ENCODE results near the gene SV2C. TPM values are rescaled to one million over a fixed set of nuclear protein-coding genes. Genes with fewer than 3 reads are reported as not detected.

SV2C gene
- total and polyA plus RNA-seq, 4 donors, result under 0.01 to 0.04 (median 0.03) TPM; not detected in 1

- no peak overlapping the region for H3K9ac ChIP-seq (ENCODE audit: low read depth in 1 of 2, low read length in 2 of 2)
- H3K4me3 ChIP-seq (ENCODE audit: low read depth in 1 of 3, low read length in 3 of 3), result no peak overlapping the region
- H3K9me3 ChIP-seq (ENCODE audit: control insufficient read depth in 4 of 4, low read length in 3 of 4), result no peaks in the 10 kb centered on the region
- WGBS, result 82% methylated on average over 10 of the region's 10 CpGs
- DNase-seq (ENCODE audit: low spot score), result no peak
- no peaks in the 10 kb centered on the region for H3K4me1 ChIP-seq (ENCODE audit: control insufficient read depth in 4 of 4, insufficient read depth in 4 of 4, low read length in 3 of 4)
- no peak overlapping the region for H3K27ac ChIP-seq (ENCODE audit: low read depth in 1 of 2, low read length in 2 of 2)
- H3K27me3 ChIP-seq (ENCODE audit: control insufficient read depth in 4 of 4, insufficient read depth in 4 of 4, low read length in 3 of 4), result no peaks in the 10 kb centered on the region
- no peaks in the 10 kb centered on the region for H3K36me3 ChIP-seq (ENCODE audit: control insufficient read depth in 4 of 4, insufficient read depth in 3 of 4, low read depth in 1 of 4, low read length in 3 of 4)
- no peak for TF ChIP-seq GABPA (IDR thresholded peaks at IDR 0.05 in 1 of 2, conservative IDR thresholded peaks at IDR 0.05 in 1 of 2)
- TF ChIP-seq EGR1 (IDR thresholded peaks at IDR 0.05; ENCODE audit: low read depth in 2 of 2), result no peak
- TF ChIP-seq HNF4G (IDR thresholded peaks at IDR 0.05), result no peak
- TF ChIP-seq, protein P1, sequence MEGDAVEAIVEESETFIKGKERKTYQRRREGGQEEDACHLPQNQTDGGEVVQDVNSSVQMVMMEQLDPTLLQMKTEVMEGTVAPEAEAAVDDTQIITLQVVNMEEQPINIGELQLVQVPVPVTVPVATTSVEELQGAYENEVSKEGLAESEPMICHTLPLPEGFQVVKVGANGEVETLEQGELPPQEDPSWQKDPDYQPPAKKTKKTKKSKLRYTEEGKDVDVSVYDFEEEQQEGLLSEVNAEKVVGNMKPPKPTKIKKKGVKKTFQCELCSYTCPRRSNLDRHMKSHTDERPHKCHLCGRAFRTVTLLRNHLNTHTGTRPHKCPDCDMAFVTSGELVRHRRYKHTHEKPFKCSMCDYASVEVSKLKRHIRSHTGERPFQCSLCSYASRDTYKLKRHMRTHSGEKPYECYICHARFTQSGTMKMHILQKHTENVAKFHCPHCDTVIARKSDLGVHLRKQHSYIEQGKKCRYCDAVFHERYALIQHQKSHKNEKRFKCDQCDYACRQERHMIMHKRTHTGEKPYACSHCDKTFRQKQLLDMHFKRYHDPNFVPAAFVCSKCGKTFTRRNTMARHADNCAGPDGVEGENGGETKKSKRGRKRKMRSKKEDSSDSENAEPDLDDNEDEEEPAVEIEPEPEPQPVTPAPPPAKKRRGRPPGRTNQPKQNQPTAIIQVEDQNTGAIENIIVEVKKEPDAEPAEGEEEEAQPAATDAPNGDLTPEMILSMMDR (IDR thresholded peaks at IDR 0.05; ENCODE audit: low read depth, low read length, missing input control), result no peak
- TF ChIP-seq, protein P2, sequence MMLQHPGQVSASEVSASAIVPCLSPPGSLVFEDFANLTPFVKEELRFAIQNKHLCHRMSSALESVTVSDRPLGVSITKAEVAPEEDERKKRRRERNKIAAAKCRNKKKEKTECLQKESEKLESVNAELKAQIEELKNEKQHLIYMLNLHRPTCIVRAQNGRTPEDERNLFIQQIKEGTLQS (IDR thresholded peaks at IDR 0.05), result no peak
- no peak for TF ChIP-seq SP1 (IDR thresholded peaks at IDR 0.05)
- TF ChIP-seq FOXA2 (IDR thresholded peaks at IDR 0.05), result no peak
- no peak for TF ChIP-seq YY1 (IDR thresholded peaks at IDR 0.05)
- TF ChIP-seq, protein P3, sequence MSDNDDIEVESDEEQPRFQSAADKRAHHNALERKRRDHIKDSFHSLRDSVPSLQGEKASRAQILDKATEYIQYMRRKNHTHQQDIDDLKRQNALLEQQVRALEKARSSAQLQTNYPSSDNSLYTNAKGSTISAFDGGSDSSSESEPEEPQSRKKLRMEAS (IDR thresholded peaks at IDR 0.05), result no peak
- TF ChIP-seq FOXA1 (IDR thresholded peaks at IDR 0.05), result no peak
- TF ChIP-seq NR2F2 (IDR thresholded peaks at IDR 0.05), result no peak
- TF ChIP-seq, protein P4, sequence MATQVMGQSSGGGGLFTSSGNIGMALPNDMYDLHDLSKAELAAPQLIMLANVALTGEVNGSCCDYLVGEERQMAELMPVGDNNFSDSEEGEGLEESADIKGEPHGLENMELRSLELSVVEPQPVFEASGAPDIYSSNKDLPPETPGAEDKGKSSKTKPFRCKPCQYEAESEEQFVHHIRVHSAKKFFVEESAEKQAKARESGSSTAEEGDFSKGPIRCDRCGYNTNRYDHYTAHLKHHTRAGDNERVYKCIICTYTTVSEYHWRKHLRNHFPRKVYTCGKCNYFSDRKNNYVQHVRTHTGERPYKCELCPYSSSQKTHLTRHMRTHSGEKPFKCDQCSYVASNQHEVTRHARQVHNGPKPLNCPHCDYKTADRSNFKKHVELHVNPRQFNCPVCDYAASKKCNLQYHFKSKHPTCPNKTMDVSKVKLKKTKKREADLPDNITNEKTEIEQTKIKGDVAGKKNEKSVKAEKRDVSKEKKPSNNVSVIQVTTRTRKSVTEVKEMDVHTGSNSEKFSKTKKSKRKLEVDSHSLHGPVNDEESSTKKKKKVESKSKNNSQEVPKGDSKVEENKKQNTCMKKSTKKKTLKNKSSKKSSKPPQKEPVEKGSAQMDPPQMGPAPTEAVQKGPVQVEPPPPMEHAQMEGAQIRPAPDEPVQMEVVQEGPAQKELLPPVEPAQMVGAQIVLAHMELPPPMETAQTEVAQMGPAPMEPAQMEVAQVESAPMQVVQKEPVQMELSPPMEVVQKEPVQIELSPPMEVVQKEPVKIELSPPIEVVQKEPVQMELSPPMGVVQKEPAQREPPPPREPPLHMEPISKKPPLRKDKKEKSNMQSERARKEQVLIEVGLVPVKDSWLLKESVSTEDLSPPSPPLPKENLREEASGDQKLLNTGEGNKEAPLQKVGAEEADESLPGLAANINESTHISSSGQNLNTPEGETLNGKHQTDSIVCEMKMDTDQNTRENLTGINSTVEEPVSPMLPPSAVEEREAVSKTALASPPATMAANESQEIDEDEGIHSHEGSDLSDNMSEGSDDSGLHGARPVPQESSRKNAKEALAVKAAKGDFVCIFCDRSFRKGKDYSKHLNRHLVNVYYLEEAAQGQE (IDR thresholded peaks at IDR 0.05), result no peak
- no peak for TF ChIP-seq RAD21 (IDR thresholded peaks at IDR 0.05)
- TF ChIP-seq, protein P5, sequence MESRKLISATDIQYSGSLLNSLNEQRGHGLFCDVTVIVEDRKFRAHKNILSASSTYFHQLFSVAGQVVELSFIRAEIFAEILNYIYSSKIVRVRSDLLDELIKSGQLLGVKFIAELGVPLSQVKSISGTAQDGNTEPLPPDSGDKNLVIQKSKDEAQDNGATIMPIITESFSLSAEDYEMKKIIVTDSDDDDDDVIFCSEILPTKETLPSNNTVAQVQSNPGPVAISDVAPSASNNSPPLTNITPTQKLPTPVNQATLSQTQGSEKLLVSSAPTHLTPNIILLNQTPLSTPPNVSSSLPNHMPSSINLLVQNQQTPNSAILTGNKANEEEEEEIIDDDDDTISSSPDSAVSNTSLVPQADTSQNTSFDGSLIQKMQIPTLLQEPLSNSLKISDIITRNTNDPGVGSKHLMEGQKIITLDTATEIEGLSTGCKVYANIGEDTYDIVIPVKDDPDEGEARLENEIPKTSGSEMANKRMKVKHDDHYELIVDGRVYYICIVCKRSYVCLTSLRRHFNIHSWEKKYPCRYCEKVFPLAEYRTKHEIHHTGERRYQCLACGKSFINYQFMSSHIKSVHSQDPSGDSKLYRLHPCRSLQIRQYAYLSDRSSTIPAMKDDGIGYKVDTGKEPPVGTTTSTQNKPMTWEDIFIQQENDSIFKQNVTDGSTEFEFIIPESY (IDR thresholded peaks at IDR 0.05), result no peak
- TF ChIP-seq TAF1 (conservative IDR thresholded peaks at IDR 0.05), result no peak
- TF ChIP-seq JUND (IDR thresholded peaks at IDR 0.05), result no peak
- TF ChIP-seq RXRA (IDR thresholded peaks at IDR 0.05), result no peak
- TF ChIP-seq HNF4A (conservative IDR thresholded peaks at IDR 0.05), result no peak
These were observed 186.2 kb downstream of the SV2C start for GRCh38 chr5:76269259-76269931.

All from liver (tissue), 9 donors.